NCI-H510A (cell line): ENCODE measurements around the gene PSMD7.
"Not testable (repeated sequence)": the region's sequence is repeated elsewhere in the genome, so short reads cannot be mapped to it uniquely, and the experiment has no call there.

Source experiments
- DNase-seq: peaks from one replicate; lab custom pipeline; 2025; lab: John Stamatoyannopoulos, UW

Gene PSMD7

DNA sequence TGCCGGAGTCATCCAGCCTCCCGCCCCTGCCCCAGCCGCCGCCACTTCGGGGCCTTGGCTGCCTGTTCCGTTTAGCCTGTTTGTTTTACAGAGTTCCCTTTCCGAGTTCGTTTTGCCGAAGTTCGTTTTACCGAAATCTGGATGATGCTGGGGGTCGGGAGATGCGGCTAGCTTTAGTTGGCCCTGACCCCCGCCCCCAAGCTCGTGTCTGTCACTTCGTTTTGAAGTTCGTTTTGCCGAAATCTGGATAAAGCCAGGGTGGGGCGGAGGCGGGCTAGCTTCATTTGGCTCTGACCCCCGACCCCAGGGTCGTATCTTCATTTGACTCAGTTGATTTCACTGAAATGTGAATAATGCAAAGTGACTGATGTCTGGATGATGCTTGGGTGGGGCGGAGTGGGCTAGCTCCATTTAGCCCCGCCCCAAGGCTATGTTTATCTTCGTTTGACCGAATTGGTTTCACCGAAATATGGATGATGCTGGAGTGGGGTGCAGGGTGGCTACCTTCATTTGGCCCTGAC, 591 bp downstream of the PSMD7 start:
- DNase-seq: no peak

DNA sequence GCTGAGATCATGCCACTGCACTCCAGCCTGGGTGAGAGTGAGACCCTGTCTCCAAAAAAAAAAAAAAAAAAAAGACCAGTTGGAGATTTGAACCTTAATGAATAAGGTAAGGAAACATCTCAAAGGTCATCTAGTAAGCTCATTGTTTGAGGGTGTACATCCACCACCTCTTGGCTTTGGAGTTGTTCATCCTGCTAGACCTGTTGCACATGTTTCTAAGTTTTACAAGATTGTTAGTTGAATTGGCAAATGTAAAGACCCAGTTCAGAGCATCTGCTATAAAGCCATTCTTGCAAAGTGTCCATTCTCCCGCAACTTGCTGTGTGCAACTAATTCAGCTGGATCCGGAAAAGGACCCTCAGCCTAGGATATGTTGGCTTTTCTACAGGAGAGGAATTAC, 1.5 kb downstream of the PSMD7 start:
- DNase-seq: no peak

DNA sequence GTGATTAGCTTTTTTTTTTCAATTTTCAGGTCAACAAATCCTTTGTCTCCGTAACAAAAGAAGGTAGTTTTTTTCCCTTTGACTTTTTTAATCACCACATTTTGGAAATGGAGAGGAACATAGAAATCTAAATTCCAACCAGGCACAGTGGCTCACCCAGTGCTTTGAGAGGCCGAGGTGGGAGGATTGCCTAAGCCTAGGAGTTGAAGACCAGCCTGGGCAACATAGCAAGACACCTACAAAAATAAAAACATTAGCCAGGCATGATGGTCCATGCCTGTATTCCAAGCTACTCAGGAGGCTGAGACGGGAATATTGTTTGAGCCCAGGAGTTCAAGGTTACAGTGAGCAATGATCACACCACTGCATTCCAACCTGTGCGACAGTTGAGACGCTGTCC, 5.7 kb downstream of the PSMD7 start:
- no peak for DNase-seq

DNA sequence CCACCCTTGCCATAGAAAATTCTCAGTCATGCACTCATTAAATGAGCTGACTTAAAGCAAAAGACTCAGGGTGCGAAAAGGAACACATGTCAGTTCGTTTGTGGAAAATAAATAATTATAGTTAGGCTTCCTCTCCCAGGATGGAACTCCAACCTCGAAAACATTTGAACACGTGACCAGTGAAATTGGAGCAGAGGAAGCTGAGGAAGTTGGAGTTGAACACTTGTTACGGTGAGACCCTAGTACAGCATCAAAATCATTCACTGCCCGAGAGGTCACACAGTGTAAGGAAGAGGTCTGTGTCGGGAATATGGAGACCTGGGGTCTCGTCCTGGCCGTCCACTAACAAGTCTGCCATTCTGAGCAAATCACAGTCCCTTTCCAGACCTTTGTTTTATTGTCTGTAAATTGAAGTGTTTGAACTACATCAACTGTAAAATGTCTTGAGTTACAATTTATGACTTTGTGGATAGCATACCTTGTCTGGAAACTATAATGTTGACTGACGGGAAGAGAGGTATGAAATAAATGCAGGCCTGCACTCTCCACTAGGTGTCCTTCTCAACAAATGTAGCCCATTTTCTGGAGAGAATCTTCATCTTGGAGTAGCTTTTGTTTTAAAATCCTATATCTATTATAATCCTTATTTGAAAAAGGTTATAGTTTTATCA, 7.7 kb downstream of the PSMD7 start:
- DNase-seq: no peak

DNA sequence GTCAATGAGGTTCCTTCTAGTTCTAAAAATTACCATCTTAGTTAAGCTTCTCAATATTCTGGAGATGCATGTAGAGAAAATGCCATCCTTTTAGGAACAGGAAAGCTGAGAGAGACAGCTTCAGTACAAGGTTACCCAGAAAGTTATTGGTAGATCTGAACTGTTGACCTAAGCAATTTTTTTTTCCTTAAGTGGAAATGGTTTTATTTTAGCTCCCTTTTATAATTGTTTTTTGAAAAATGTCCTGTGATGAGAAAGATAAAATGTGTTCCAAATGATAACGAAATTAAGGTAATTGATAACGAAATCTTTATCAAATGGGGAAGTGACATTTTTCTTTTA, 8.2 kb downstream of the PSMD7 start:
- DNase-seq: no peak

DNA sequence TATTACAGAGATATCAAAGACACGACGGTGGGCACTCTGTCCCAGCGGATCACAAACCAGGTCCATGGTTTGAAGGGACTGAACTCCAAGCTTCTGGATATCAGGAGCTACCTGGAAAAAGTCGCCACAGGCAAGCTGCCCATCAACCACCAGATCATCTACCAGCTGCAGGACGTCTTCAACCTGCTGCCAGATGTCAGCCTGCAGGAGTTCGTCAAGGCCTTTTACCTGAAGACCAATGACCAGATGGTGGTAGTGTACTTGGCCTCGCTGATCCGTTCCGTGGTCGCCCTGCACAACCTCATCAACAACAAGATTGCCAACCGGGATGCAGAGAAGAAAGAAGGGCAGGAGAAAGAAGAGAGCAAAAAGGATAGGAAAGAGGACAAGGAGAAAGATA, 8.7 kb downstream of the PSMD7 start:
- DNase-seq: no peak

DNA sequence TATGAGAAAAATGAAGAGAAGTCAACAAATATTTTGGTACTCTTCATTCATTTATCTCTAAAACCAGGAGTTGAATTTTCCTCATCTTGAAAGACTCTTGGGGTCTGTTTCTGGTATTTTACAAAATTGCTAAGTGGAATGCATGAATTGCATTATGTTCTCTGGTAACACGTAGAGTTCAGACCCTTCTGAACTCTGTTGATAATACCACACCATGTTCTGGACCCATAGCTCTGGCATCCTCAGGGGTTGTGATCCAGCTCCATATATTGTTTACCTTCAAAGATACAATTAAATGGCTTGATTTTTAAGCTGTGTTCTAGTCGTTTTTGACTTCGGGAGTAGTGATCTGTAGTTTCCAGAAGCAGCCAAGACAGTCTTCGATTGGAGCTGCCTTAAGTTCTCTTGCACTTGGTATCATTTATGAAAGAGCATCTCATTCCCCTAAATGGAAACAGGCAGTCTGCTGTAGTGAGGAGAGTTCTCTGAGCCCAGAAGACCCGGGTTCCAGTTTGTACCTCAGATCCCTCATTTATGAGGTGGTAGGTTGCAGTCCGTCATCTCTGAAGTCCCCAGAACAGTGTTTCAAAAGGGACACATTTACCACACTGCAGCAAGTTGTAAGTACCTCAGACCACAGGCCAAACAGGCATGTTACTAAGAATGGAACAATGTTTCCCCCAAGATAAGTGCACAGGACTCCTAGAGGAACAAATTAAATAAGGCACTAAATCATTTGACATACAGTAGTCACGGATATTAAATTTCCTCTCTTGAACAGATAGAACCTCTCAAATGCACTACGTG, 9.6 kb downstream of the PSMD7 start:
- DNase-seq: no peak

DNA sequence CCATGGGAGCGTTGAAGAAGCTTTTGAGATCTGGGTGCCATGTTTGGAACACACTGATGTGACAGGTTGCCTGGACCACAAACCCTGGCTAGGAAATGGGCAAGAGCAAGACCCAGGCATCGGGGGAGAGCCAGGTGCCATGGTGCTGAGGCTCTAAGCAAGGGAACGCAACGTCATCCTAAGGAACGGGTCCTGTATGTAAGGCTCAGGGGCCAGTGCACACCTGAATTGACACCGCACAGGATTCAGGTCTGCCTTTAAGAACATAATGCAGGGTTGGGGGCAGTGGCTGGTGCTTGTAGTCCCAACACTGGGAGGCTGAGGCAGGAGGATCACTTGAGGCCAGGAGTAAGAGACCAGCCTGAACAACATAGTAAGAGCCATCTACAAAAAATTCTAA, 10.8 kb downstream of the PSMD7 start:
- DNase-seq: no peak

DNA sequence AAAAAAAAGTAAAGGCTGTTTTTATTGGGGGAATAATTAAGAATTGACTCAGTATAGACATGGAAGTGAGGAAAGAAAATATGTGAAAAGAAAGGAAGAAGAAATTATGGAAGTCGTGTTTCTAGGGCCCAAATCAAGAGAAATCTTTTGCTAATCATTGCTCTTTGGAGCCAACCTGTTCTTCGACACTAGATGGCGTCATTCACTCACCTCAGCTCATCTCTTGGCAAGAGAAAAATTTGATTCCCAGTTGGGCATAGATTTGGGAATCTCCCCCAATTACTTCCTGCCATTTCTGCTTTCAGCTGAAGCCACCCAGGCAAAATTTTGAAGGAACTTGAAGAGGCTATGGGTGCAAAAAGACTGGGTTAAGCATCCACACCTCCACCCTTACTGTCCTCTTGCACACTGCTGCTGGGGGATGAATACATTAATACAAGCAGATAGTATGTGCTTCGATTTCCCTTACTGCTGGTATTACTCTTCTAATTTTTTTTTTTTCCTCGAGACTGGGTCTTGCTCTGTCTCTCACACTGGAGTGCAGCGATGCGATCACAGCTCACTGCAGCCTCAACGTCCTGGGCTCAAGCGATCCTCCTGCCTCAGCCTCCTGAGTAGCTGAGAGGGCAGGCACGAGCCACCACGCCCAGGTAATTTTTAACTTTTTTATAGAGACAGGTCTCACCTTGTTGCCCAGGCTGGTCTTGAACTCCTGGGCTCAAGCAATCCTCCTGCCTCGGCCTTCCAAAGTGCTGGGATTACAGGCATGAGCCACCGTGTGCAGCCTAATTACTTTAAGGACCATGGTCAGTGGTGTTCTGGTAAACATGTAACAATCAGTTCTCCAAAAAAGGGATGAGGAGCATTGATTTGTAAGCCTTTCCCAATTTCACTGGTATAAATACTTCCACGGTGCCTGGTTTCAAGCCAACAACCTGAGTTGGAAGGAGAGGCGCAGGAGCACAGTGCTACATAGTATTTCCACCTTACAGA, 13.5 kb downstream of the PSMD7 start:
- DNase-seq: no peak

DNA sequence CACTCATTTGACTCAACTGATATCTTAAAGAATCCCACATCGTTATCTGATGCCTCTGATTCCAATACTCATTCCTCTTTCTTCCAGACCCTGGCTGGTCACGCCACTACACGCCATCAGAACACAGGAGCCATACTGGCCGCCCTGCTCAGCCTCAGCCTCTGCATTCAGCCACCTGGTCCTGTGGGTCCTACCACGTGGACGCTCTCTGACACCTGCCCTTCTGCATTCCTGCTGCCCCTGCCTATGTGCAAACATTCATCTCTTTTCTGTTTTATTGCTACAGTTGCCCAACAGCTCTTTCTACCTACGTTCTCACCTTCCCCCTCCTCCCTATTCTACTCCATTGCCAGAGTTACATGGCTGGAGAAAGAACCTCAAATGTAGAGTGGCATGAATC, 18.4 kb downstream of the PSMD7 start:
- DNase-seq: no peak

DNA sequence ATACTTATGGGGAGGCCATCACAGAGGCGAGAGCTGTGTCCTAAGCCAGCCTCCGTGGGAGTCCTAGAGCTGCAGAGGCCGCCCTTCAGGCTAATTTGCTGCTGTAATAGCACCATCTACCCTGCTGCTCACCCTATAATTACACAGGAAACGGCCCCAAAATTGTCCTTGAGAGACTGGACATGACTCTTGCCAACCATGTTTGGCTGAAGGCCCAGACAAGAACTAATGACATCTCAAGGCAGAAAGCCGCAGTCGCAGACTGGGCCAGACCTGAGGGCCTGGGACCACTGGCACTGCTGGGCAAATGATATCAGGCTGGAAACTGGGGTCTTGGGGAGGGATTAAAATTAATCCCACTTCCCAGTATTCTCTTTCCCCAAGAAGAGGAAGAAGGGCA, 24.1 kb downstream of the PSMD7 start:
- no peak for DNase-seq

DNA sequence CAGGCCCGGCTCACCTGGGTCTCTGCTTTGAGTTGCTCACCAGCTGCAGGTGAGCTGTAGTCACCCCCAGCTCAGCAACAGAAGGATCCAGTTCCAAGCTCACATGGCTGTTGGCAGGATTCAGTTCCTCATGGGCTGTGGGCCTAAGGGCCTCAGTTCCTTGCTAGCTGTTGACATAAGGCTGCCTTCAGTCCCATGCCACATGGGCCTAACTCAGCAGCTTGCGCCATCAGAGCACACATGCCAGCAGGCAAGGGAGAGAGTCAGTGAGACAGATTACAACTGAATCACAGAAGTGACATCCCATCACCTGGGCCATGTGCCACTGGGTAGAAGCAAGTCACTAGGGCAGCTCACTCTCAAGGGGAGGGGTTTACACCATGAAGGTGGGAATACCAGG, 24.7 kb downstream of the PSMD7 start:
- DNase-seq: no peak

DNA sequence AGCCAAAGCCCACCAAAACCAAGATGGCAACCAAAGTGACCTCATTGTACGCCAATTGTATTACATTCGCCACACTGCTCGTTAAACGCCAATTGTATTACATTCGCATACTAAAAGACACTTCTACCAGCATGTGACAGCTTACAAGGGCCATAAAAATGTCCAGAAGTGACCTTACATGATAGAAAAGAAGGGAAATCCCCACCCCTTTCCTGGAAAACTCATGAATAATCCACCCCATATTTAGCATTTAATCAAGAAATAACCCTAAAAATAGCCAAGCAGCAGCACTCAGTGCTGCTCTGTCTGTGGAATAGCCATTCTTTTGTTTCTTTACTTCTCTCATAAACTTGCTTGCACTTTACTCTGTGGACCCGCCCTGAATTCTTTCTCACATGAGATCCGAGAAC, 25.7 kb downstream of the PSMD7 start:
- no peak for DNase-seq

DNA sequence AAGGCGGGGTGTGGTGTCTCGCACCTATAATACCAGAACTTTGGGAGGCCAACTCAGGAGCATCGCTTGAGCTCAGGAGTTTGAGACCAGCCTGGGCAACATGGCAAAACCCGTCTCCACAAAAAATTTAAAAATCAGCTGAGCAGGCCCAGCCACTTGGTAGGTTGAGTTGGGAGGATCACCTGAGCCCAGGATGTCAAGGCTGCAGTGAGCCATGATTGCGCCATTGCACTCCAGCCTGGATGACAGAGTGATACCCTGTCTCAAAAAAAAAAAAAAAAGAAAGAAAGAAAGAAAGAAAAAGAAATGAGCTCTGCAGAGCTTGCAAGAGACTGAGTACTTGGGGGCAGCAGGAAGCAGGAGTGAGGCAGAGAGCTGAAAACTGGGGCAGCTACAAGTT, 28.2 kb downstream of the PSMD7 start:
- not testable (repeated sequence) for DNase-seq

DNA sequence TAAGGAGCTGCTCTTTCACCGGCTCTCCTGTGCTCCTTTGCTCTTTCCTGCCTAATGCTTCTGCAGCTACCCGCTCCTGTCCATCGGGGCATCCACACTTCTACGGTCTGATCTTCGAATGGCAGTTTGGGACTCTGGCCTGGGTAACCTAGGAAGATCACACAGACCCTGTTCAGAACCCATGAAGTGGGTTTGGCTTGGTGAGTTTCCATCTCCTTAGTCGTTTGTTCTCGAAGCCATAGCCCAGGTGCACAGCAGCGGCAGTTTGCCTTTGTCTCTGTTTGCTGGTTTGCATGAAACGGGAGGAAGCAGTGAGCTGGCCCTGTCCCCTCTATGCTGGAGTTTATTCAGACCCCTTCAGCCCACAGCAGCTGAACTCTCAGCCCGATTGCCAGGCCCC, 29.0 kb downstream of the PSMD7 start:
- no peak for DNase-seq

DNA sequence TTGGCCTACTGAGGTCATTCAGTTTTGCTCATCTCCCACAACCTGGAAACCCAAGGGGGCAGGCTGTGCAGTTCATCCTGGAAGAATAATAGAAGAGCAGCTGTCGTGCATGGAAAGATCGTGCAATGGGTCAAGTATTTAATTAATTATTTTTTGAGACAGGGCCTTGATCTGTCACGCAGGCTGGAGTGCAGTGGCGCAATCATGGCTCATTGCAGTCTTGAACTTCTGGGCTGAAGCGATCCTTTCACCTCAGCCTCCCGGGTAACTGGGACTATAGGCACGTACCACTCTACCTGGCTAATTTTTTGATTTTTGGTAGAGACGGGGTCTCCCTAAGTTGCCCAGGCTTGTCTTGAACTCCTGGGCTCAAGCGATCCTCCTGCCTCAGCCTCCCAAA, 31.7 kb downstream of the PSMD7 start:
- DNase-seq: not testable (repeated sequence)

DNA sequence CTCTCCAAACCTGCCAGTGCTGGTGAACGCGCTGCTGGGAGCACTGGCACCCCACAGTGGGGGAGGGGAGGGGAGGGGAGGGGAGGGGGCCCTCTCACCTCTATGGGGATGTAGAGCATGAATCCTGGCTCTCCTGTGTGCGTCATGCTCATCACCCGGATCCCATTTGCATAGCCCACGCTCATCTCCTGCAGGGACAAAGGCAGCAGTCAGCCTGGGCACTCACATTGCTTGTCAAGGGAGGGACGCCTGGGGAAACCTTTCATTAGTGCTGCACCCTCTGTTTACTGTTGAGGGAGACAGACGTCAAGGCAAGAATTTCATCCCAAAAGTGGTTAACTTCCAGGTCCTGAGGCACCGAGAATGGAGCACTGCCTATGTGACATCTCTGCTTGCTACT, 35.9 kb downstream of the PSMD7 start:
- not testable (repeated sequence) for DNase-seq

DNA sequence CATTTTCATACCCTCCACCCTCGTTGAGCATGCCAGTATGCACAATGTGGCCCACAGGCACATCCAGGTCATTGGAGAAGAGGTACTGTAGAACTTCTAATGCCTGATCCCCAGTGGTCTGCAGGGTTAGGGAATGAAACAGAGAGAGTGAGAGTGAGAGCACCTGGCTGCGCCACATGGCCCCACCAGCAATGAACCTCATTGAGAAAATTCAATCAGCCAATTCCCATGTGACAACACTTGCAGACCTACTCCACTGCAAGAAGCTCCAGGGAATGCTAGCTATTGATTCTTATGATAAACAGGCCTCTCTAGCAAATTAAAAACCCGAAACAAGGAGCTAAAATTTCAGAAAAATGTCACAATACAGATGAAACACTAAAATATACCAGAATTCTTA, 40.9 kb downstream of the PSMD7 start:
- DNase-seq: not testable (repeated sequence)

DNA sequence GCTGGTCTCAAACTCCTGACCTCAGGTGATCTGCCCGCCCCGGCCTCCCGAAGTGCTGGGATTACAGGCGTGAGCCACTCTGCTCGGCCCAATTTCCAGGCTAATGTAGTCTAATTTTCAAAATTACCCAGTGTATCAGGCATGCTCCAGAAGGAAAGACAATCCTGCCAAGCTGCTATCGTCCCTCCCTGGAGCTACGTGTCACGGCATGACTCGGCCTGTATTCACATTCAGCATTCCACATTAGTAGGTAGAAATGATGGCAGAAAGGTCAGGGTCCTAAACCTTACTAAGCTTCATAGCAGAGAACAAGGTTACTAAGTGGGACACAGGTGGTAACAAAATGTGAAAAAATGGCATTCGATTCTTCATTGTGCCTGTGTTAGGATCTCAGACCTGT, 42.6 kb downstream of the PSMD7 start:
- DNase-seq: not testable (repeated sequence)

DNA sequence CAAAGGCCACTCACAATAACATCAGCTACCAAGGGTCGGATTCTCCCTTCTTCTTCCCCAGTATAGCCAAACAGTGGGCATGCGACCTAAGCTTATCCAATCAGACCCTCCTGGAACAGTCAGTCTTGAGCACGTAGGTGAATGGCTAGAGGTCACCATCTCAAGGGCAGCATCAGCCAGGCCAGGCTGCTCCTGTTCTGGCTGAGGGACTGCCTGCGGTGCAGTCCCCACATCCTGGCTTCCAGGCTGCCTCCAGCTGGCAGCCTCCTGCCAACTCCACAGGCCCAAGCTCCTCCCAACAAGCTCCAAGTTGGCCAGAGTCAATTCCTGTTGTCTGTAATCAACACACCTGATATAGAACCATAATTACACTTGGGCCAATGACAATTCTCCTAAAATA, 56.4 kb downstream of the PSMD7 start:
- DNase-seq: not testable (repeated sequence)
